Nephron (organoid): ENCODE results near the gene CADM4.

Source experiments
- H3K27ac Mint-ChIP-seq, 3 experiments: 2 replicates each; pipeline ENCODE4 v1.8.0; 2020; ENCODE audit warnings: mixed read lengths in 3 of 3, mild to moderate bottlenecking in 2 of 3, moderate library complexity in 1 of 3
- H3K27me3 Mint-ChIP-seq: 2 replicates; pipeline ENCODE4 v1.8.0; 2021; ENCODE audit warnings: low read depth, mild to moderate bottlenecking, moderate library complexity, mixed read lengths
- H3K36me3 Mint-ChIP-seq: 2 replicates; pipeline ENCODE4 v1.8.0; 2020; ENCODE audit warnings: low read depth, mixed read lengths
- H3K4me1 Mint-ChIP-seq: 2 replicates; pipeline ENCODE4 v1.8.0; 2020; ENCODE audit warnings: mixed read lengths
- H3K4me3 Mint-ChIP-seq, 3 experiments: 2 replicates each; pipeline ENCODE4 v1.8.0; 2020; ENCODE audit warnings: mild to moderate bottlenecking in 3 of 3, mixed read lengths in 3 of 3, moderate library complexity in 2 of 3
- H3K9me3 Mint-ChIP-seq: 2 replicates; pipeline ENCODE4 v1.8.0; 2020; ENCODE audit warnings: mixed read lengths
- CTCF ChIP-seq, 3 experiments: fragments of 200-600 bp; sonication (generic); IDR thresholded peaks; one replicate each; pipeline ENCODE4 v1.5.0; 2021; ENCODE audit warnings: antibody characterized with exemption in 3 of 3; ENCODE audit not compliant: unreplicated experiment in 3 of 3

CADM4 gene

GRCh38 chr19:43642531-43642930 is 2.9 kb upstream of the CADM4 start:
- no peak for TF ChIP-seq CTCF (IDR thresholded peaks at IDR 0.05; ENCODE audit: unreplicated experiment in 3 of 3)
- Mint-ChIP-seq H3K27me3 (peaks cover 26% of the 10 kb centered on the region), H3K36me3 (peaks cover 15% of the 10 kb centered on the region), H3K27ac (peak overlapping the region in 1 of 3 experiments; percentile 8), H3K4me3 (peak overlapping the region; percentile 40 to 81 (median 43)), H3K9me3 (peaks cover 3% of the 10 kb centered on the region), H3K4me1 (peaks cover 33% of the 10 kb centered on the region)

DNA sequence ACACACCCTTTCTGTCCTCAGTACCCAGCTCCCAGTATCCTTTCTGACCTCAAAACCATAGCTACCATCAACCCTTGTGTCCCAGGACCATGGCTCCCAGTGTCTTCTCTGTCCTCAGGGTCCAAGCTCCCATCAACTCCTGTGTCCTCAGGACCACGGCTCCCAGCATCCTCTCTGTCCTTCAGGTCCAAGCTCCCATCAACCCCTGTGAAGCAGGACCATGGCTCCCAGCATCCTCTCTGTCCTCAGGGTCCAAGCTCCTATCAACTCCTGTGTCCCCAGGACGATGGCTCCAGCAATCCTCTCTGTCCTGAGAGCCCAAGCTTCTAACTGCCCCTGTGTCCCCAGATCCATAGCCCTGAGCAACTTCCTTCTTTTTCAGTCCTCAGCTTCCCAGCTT is 1.7 kb upstream of the CADM4 start:
- peaks cover 3% of the 10 kb centered on the region for H3K9me3 Mint-ChIP-seq
- peak overlapping the region; percentile 85 to 96 (median 88) for H3K4me3 Mint-ChIP-seq
- peaks cover 39% of the 10 kb centered on the region for H3K4me1 Mint-ChIP-seq
- H3K27ac Mint-ChIP-seq: peak overlapping the region in 2 of 3 experiments; percentile 2 to 83
- H3K36me3 Mint-ChIP-seq: peaks cover 6% of the 10 kb centered on the region
- no peak for TF ChIP-seq CTCF (IDR thresholded peaks at IDR 0.05; ENCODE audit: unreplicated experiment in 3 of 3)
- H3K27me3 Mint-ChIP-seq: peaks cover 26% of the 10 kb centered on the region

GRCh38 chr19:43640424-43640757 is 741 bp upstream of the CADM4 start:
- Mint-ChIP-seq H3K4me3 (peak overlapping the region; percentile 84 to 85 (median 85)), H3K27me3 (peaks cover 26% of the 10 kb centered on the region), H3K4me1 (peaks cover 39% of the 10 kb centered on the region), H3K9me3 (peaks cover 3% of the 10 kb centered on the region), H3K27ac (peak overlapping the region in 1 of 3 experiments; percentile 51), H3K36me3 (peaks cover 4% of the 10 kb centered on the region)
- no peak for TF ChIP-seq CTCF (IDR thresholded peaks at IDR 0.05; ENCODE audit: unreplicated experiment in 3 of 3)

DNA sequence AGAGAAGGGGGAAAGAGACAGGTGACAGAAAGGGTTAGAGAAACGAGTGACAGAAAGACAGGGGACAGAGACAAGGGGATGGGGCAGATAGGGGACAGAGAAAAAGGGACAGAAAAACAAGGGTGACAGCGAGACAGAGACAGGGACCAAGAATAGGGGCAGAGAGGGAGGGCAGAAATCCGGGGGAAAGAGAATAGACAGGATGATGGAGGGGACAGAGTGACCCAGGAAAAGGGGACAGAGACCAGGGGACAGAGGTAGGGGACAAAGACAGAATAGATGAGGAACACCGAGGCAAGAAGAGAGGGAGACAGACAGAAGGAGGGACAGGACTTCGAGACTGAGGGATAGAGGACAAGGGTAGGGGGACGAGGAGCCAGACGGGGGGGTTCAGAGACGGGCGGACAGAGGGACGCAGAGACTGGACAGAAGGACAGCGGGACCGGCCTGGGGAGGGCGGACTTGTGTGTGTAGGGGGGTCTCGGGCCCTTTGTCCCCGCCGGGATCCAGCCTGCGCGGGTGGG is 593 bp downstream of the CADM4 start:
- TF ChIP-seq CTCF (IDR thresholded peaks at IDR 0.05; ENCODE audit: unreplicated experiment in 3 of 3): no peak
- no peaks in the 10 kb centered on the region for H3K36me3 Mint-ChIP-seq
- peak overlapping the region; percentile 19 to 69 (median 59) for H3K27ac Mint-ChIP-seq
- H3K27me3 Mint-ChIP-seq: peaks cover 26% of the 10 kb centered on the region
- peaks cover 44% of the 10 kb centered on the region for H3K4me1 Mint-ChIP-seq
- H3K4me3 Mint-ChIP-seq: peak overlapping the region; percentile 91 to 95 (median 92)
- H3K9me3 Mint-ChIP-seq: no peaks in the 10 kb centered on the region

GRCh38 chr19:43638214-43638994 is 1.2 kb downstream of the CADM4 start:
- Mint-ChIP-seq H3K4me3 (peak overlapping the region; percentile 91 to 95 (median 92)), H3K27ac (peak overlapping the region; percentile 19 to 69 (median 59)), H3K36me3 (peaks cover under 1% of the 10 kb centered on the region), H3K4me1 (peaks cover 42% of the 10 kb centered on the region), H3K27me3 (peaks cover 26% of the 10 kb centered on the region), H3K9me3 (no peaks in the 10 kb centered on the region)
- TF ChIP-seq CTCF (IDR thresholded peaks at IDR 0.05; ENCODE audit: unreplicated experiment in 3 of 3): no peak
